Measurements from ENCODE around the gene STPG4.

DNA sequence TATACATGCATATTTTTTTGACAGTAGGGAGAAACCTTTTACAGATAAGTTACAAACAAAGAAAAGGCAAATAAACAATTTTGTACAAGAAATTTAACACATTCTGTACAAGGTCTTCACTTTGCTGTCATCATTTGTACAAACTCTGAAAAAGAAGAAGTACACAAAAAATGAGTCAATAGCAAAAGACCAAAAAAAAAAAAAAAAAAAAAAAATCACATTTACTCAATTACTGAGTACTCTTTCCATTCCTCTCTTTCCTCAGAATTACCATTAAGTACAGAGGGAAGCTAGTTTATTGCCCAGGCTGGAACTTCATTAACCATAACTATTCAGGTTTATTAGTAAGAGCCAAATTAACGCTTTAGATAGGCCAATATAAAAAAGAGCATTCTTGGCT is 5.6 kb upstream of the STPG4 start:
- TF ChIP-seq POLR2AphosphoS5 (IDR thresholded peaks at IDR 0.05) = no peak
- TF ChIP-seq, protein P1, sequence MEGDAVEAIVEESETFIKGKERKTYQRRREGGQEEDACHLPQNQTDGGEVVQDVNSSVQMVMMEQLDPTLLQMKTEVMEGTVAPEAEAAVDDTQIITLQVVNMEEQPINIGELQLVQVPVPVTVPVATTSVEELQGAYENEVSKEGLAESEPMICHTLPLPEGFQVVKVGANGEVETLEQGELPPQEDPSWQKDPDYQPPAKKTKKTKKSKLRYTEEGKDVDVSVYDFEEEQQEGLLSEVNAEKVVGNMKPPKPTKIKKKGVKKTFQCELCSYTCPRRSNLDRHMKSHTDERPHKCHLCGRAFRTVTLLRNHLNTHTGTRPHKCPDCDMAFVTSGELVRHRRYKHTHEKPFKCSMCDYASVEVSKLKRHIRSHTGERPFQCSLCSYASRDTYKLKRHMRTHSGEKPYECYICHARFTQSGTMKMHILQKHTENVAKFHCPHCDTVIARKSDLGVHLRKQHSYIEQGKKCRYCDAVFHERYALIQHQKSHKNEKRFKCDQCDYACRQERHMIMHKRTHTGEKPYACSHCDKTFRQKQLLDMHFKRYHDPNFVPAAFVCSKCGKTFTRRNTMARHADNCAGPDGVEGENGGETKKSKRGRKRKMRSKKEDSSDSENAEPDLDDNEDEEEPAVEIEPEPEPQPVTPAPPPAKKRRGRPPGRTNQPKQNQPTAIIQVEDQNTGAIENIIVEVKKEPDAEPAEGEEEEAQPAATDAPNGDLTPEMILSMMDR (IDR thresholded peaks at IDR 0.05) = no peak

Data from esophagus muscularis mucosa (tissue), 3 donors.